ENCODE results near the gene C3AR1. TPM values are rescaled to one million over a fixed set of nuclear protein-coding genes. Genes with fewer than 3 reads are reported as not detected.

The C3AR1 gene
- total and polyA plus RNA-seq, 2 of the 13 experiments (the other 11 are each of a cell fraction or from before 2014, with no cell fraction given) = not detected

- TF ChIP-seq MTA1 (CRISPR knock-in tag; IDR thresholded peaks at IDR 0.05; ENCODE audit: borderline replicate concordance) (no peak), DNMT3B (CRISPR knock-in tag; conservative IDR thresholded peaks at IDR 0.05) (peak; percentile 80; the same call in 1 of the 2 replicates), RORA (CRISPR knock-in tag; IDR thresholded peaks at IDR 0.05) (no peak), MAX (IDR thresholded peaks at IDR 0.05) (0 out of 2 replicates have a peak, but pooled peaks have one; percentile 16), MIER3 (CRISPR knock-in tag; IDR thresholded peaks at IDR 0.05; ENCODE audit: borderline replicate concordance) (0 out of 2 replicates have a peak, but pooled peaks have one; percentile 16), ZNF138 (CRISPR knock-in tag; IDR thresholded peaks at IDR 0.05; ENCODE audit: low read depth) (no peak), GABPA (IDR thresholded peaks at IDR 0.05; ENCODE audit: low read depth, low read length) (peak; percentile 43), GABPA (CRISPR knock-in tag; IDR thresholded peaks at IDR 0.05; ENCODE audit: low read depth) (peak; percentile 87), ZNF713 (CRISPR knock-in tag; IDR thresholded peaks at IDR 0.05) (no peak), ZNF264 (CRISPR knock-in tag; IDR thresholded peaks at IDR 0.05) (0 out of 2 replicates have a peak, but pooled peaks have one; percentile 43), PAXIP1 (CRISPR knock-in tag; conservative IDR thresholded peaks at IDR 0.05) (no peak), TCF7L2 (IDR thresholded peaks at IDR 0.05; ENCODE audit: low read depth, low read length) (no peak), HIVEP1 (CRISPR knock-in tag; IDR thresholded peaks at IDR 0.05) (no peak), ZNF761 (CRISPR knock-in tag; conservative IDR thresholded peaks at IDR 0.05) (no peak), POGK (CRISPR knock-in tag; conservative IDR thresholded peaks at IDR 0.05) (no peak), ZNF317 (CRISPR knock-in tag; IDR thresholded peaks at IDR 0.05) (0 out of 2 replicates have a peak, but pooled peaks have one; percentile 16), NAIF1 (CRISPR knock-in tag; IDR thresholded peaks at IDR 0.05; ENCODE audit: borderline replicate concordance) (no peak), ZNF260 (CRISPR knock-in tag; IDR thresholded peaks at IDR 0.05; ENCODE audit: borderline replicate concordance, low read depth) (no peak), MBNL3 (CRISPR knock-in tag; conservative IDR thresholded peaks at IDR 0.05) (no peak), ZNF652 (CRISPR knock-in tag; IDR thresholded peaks at IDR 0.05; ENCODE audit: borderline replicate concordance, low read depth) (no peak), ZNF546 (CRISPR knock-in tag; conservative IDR thresholded peaks at IDR 0.05) (no peak), PTBP1 (IDR thresholded peaks at IDR 0.05; ENCODE audit: low read depth, low read length, poor library complexity, severe bottlenecking) (no peak), ZNF775 (CRISPR knock-in tag; IDR thresholded peaks at IDR 0.05; ENCODE audit: borderline replicate concordance) (no peak), ZNF557 (CRISPR knock-in tag; IDR thresholded peaks at IDR 0.05) (no peak)
Measured at GRCh38 chr12:8026291-8026900, 39.8 kb downstream of the C3AR1 start (continued).

Measured in HepG2 (cell line).